Astrocyte of the hippocampus (primary cell): ENCODE results near the gene DHX30.
"Not testable (repeated sequence)": the region's sequence is repeated elsewhere in the genome, so short reads cannot be mapped to it uniquely, and the experiment has no call there.

Source experiments
- DNase-seq: peaks from one replicate; pipeline ENCODE4 v3.0.0; 2011; ENCODE audit warnings: low read depth, low spot score

Gene DHX30

DNA sequence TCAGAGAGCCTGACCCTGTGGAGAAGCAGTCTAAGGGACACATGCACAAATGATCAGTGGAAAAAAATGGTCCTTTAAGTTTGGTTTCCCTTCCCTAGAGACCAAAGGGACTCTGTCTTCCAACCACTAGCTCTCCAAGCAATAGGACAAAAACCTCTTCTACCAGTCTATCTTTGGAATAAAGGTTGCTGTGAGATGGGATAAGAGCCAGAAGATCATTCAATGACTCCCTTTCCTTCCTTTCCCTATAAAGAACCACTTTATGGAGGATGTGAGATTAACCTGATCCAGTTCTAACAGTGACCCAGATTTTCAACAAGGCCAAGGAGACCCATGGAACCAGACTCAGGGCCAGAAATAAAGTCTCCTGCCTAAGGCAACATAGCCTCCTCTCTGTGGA, 74.8 kb downstream of the DHX30 start:
- DNase-seq, result no peak

DNA sequence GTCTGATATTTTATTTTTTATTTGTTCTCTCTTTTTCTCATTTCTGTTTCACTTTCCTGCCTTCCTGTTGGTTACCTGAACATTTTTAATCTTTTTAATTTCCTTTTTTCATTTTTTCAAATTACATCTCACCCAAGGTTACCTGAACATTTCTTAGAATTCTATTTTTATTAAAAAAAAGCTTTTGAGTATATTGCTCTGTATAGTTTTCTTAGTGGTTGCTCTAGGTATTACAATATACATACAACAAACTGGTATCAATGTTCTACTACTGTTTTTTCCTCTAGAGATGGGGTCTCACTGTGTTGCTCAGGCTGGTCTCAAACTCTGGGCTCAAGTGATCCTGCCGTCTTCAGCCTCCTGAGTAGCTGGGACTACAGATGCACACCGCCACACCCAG, 79.4 kb downstream of the DHX30 start:
- DNase-seq, result no peak

DNA sequence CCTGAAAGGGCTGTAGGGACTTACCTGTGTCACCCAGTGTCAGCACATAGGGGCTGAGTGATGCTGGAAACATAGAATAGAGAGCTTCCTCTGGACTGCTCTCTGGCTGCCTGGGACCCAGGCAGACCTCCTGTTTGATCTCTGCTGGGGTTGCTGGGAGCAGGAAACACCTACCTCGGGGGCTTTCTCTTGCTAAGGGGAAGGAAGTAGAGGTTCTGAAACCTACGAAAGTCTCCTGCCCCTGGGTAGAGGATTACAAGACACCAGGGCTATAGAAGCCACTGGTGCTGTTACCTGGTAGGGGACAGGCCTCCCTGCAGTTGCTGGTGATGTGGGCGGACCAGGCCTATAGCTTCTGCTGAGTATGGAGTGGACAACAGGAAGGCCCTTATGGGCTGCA, 81.7 kb downstream of the DHX30 start:
- DNase-seq, result no peak

DNA sequence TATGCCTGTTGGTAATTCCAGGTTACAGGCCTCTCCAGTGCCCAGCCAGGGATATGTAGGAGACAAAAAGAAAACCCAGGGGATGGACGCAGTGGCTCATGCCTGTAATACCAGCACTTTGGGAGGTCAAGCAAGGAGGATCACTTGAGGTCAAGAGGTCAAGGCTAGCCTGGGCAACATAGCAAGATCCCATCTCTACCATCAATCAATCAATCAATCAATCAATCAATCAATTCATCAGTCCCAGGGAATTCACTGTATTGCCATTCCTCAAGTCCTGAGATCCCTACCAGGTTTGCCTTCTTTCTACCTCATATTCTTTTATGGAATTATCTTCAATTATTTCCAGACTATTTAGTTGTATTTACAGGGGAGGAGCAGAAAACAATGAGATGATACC, 82.2 kb downstream of the DHX30 start:
- DNase-seq, result no peak

DNA sequence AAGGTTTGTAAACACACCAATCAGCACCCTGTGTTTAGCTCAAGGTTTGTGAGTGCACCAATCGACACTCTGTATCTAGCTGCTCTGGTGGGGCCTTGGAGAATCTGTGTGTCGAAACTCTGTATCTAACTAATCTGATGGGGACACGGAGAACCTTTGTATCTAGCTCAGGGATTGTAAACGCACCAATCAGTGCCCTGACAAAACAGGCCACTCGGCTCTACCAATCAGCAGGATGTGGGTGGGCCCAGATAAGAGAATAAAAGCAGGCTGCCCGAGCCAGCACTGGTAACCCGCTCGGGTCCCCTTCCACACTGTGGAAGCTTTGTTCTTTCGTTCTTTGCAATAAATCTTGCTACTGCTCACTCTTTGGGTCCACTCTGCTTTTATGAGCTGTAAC, 85.1 kb downstream of the DHX30 start:
- not testable (repeated sequence) for DNase-seq

DNA sequence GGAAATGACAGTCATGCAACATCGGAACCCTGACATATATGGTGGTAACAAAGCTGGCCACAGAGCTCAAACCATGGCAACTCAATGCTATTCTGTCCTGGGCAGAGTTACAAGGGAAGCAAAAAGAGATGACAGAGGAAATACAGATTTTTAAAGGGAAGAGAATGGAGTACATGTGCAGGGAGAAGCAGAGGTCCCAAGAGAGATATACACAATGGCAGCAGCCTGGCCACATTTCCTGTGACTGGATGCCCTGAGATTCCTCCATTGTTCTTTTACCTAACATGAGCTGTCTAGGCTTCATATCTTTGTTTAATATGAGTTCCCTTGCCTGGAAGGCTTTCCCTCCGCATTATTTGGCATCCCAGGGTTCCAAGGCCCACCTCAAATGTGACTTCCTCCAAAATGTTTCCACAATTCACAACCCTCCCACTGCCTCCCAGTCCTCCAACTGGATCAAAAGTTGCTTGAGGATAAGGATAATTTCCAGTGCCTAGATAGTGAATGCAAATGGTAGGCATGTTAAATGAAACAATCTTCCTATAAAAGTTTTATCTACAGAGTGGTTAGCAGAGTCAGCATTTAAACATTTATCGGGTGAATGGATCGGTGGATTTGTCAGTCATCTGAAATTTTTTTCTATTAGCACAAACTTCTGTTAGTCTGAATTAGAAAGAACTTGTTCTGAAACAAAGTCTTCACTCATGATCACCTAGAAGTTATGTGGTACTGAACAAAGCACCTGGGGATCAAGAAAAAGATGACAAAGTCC, 86.2 kb downstream of the DHX30 start:
- no peak for DNase-seq

DNA sequence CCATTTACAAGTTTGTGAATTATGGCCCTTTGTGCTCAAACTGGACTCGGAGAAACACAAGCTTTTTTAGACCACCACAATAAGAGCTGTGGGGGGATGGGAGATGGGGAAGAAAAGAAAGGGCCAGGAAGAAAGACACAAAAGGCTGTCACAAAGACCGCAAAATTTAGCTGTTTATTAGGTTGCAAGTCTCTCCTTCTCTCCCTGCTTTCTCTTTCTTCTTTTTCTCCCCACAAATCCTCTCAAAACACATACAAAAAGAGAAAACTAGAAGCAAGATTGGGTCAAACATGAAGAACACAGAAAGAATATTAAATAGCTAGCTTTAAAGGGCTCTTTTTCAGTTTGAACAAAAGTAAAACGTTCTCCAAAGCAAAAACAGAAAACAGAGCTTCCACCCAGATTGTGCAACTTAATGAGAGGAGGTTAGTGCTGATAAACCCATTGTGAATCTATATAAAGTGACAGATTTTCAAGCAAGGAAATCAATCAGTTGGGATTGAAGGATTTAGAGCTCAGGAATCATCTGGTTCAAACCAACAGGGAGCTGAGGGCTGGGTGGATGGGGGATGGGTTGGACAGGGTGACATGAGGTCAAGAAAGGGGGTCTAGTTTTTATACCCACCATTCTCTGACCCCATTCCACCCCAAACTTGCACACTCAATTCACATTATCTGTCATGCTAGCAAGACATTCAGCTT, 87.3 kb downstream of the DHX30 start:
- DNase-seq, result no peak

DNA sequence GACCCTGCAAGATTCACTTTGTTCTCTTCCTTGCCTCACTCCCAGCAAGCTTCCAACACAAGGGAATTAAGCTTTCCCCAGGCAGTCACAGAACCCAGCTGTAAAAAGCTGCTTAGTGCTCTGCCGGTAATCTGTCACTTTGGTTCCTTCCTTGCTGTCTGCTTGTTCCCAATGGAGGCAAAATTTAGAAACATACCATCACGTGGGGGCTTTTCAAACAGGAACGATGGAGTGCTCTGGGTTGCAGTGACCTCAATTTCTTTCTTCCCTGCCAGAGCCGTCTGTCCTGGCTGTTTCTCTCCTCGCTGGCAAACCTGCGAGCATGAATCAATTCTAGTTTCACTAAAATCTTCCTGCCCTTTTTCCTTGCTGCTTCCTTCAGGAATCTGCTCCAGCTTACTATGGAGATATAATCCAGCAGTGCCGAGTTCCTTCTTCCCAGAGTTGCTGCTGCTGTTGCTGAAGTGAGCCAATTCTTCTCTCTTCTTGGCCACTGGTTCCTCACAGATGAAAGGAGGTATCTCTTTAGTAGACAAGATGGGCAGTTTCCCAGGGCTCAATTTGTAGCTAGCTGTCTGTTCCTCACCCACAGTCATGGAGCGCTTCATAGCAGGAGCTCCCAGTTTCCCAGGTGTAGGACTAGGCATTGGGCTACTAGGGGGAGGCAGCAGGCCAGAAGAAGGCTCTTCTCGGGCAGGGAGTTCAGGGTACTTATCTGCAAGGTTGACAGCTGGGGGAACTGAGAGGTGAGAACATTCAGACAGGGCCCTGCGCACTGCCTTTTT, 88.1 kb downstream of the DHX30 start:
- no peak for DNase-seq

DNA sequence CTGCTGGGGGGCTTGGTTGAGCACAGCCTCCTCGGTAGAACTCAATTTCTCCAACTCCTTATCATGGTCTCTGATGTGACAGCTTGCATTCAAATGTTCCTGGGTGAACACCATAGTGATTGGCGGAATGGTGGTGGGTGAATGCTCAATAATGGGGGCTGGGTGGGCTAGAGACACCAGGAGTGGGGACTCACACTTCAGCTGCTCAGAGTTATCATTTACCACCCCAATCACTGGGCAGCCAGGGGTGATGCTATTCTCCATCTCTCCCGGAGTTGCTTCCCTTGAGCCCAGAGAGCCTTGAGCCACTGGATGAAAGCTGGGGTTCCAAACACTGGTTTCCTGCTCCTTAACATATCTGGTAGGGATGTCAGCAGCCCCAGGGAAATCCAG, 88.7 kb downstream of the DHX30 start:
- no peak for DNase-seq

DNA sequence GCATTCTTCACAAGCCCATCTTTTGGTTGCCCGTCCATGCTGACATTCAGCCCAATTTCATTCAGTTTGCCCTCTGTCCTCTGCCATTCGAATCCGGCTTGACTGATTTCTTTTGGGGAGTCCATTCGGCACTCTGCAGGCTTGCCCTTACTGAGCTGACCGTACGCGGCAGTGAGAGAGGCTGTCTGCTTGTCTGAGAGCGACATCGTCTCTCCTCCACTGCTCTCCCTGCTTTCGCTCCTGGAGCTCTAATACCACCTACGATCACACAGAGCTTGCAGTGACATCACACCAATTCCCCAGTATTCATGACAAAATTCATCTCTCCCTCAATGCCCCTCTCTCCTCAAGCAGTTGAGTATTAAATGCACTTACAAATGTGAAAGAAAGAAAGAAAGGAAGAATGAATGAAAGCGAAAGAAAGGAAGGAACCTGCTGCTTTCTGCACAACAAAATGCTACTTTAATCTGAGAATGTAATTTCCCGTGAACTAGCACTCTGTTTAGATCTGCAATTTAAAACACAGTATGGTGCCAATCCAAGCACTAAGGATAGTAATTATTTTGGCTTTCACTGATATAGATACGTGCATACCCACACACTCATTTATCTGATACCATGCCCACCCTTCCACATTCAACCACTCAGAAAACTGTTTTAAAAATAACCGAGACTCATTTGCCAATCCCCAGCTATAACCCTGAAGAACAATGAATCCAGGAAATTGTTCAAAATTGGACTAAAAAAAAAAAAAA, 89.5 kb downstream of the DHX30 start:
- DNase-seq, result peak; percentile 39

DNA sequence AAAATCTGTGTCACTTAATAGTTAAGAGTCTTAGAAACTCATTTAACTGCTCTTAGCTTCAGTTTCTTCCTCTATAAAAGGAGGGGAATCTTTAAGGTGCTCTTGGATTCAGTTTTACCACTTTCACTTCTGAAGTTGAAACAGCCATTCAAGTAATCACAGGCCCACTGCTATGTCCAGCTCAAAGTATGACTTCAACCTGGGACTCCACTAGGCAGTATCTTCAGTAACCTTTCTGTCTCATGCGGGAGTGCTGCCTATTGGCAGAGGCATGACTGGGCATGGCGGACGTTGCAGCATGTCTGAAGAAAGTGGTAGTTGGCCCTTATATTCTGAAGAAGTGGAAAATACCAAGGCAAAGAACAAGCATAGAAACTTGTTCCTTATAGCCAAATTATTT, 92.3 kb downstream of the DHX30 start:
- DNase-seq, result no peak

DNA sequence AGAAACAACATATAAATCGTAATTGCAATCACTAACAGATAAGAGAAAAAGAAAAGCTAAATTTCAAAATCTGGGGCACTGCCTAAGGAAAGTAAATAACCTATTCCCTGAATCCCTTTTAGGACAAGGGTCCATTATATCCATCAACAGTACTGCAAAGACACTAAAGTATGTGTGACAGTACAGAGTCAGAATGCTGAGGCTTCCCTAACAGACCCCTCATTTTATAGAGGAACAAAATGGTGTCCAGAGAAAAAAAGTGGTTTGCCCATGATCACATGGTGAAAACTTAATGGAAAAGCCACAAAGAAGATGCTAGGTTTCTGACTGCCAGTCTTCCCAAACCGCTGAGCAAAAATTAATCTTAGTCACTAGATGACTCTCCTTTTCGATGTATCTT, 93.8 kb downstream of the DHX30 start:
- DNase-seq, result no peak

DNA sequence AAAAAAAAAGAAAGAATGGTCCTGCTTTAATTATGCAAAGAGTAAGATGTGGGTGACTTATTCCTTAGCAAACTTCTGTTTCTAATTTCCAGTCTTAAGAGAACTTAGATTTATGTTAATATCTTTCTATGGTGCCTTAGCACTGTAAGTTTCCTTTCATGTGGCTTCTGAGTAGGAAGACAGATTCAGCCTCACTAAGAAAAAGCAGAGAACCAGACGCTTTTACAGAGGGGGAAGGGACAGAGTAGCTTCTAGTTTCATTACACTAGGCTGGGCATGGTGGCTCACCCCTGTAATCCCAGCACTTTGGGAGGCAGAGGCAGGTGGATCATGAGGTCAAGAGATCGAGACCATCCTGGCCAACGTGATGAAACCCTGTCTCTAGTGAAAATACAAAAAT, 95.0 kb downstream of the DHX30 start:
- DNase-seq, result no peak

DNA sequence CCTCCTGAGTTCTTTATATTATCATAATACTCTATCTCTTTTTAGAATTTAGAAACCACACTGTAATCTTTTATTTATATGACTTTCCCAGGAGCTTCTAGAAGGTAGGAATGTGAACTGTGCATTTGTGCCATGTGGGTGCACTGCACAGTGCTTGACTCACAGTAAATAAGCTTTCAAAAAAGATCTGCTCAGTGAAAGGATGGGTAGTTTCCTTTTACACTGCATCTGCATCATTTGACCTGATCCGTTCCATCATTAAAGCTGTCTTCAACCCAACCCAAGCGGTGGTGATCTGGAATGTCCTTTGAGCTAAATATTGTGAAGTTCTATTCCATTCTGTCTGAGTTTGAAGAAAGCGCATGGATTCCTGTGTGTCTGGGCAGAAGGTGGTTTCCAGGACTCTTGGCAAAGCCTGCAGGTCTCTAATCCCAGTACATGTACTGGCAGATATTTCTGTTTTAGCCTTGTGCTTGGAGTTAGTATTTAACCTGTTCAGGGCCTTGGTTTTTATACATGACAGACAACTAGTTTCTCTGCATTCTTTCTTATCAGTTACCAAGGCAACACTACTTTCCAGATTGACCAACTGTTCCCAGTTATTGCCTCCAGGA, 96.7 kb downstream of the DHX30 start:
- peak; percentile 79 for DNase-seq
